Measurements from ENCODE around the gene C12orf42.

DNA sequence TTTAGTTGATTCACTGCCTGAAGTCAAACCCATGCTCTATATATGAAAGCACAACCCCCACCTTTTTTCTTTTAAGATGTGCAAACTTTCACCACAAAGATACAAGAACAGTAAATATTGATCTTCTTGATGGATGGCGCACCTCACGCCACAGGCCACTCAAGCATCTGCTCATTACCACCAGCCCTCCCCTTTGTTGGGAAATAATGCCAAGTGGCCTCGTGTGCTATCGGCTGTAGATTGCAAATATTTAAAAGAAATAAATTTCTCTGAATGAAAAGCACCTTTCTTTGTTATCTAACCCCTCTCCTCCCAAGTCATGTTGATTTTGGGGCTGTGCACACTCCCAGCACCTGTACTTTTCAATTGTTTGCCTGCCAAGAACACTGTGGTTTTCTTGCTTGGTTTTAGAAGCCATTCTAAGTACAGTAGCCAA is 122.7 kb downstream of the C12orf42 start:
- no peak for TF ChIP-seq YY1 (IDR thresholded peaks at IDR 0.05; ENCODE audit: insufficient read depth, insufficient read length)
- no peak for TF ChIP-seq SUZ12 (IDR thresholded peaks at IDR 0.05; ENCODE audit: extremely low read depth, insufficient read depth, insufficient read length)
- TF ChIP-seq ZNF274 (IDR thresholded peaks at IDR 0.05; ENCODE audit: low read depth, low read length), result no peak
